ENCODE data around the gene PBX3.

PBX3 gene

DNA sequence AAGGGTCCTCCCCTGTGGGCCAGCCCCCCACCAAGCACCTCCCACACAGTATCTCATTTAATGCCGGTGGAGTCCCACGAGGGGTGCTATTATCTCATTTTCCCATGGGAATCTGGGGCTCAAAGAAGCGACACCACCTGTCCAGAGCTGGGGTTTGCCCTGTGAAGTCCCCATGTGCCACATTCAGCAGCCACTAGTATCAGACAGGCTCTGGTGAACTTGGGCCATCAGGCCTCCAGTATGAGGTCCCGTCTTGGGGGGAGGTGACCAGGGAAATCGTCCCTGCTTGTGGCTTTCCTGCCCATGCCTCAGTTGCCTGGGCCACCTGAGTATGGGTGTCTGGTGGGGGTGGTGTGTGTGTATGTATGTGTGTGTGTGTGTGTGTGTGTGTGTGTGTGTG lies 222.7 kb downstream of the PBX3 start:
- TF ChIP-seq, protein P1, sequence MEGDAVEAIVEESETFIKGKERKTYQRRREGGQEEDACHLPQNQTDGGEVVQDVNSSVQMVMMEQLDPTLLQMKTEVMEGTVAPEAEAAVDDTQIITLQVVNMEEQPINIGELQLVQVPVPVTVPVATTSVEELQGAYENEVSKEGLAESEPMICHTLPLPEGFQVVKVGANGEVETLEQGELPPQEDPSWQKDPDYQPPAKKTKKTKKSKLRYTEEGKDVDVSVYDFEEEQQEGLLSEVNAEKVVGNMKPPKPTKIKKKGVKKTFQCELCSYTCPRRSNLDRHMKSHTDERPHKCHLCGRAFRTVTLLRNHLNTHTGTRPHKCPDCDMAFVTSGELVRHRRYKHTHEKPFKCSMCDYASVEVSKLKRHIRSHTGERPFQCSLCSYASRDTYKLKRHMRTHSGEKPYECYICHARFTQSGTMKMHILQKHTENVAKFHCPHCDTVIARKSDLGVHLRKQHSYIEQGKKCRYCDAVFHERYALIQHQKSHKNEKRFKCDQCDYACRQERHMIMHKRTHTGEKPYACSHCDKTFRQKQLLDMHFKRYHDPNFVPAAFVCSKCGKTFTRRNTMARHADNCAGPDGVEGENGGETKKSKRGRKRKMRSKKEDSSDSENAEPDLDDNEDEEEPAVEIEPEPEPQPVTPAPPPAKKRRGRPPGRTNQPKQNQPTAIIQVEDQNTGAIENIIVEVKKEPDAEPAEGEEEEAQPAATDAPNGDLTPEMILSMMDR (IDR thresholded peaks at IDR 0.05; ENCODE audit: low read depth, low read length, poor library complexity, severe bottlenecking): no peak
- no peak for TF ChIP-seq EZH2phosphoT487 (IDR thresholded peaks at IDR 0.05; ENCODE audit: borderline replicate concordance, low read length)
- Histone ChIP-seq H3F3A (ENCODE audit: control insufficient read depth, insufficient read depth) (no peaks in the 10 kb centered on the region), H3K4me2 (ENCODE audit: low read length) (no peak overlapping the region), H3K4me1 (ENCODE audit: control insufficient read depth, low read length) (peaks cover 4% of the 10 kb centered on the region; the same call in 1 of the 2 replicates), H3K9me2 (replicated peaks; ENCODE audit: control insufficient read depth, low read length) (no peaks in the 10 kb centered on the region), H3K27ac (ENCODE audit: low read depth, low read length) (no peak overlapping the region), H3K36me3 (ENCODE audit: control insufficient read depth, low read length) (0 out of 2 replicates have a peak, but pooled peaks cover 4% of the 10 kb centered on the region), H4K20me1 (ENCODE audit: control insufficient read depth, insufficient read depth, low read depth, low read length) (no peaks in the 10 kb centered on the region), H3K27me3 (ENCODE audit: control insufficient read depth, low read length) (no peaks in the 10 kb centered on the region), H3K9me3 (ENCODE audit: control insufficient read depth, insufficient read depth, low read length) (no peaks in the 10 kb centered on the region), H3K79me2 (ENCODE audit: control insufficient read depth, low read length) (no peaks in the 10 kb centered on the region), H3K4me3 (ENCODE audit: low read length) (no peak overlapping the region)

GRCh38 chr9:125970340-125970739 lies 223.2 kb downstream of the PBX3 start:
- Histone ChIP-seq H4K20me1 (ENCODE audit: control insufficient read depth, insufficient read depth, low read depth, low read length) (no peaks in the 10 kb centered on the region), H3K9me2 (replicated peaks; ENCODE audit: control insufficient read depth, low read length) (no peaks in the 10 kb centered on the region), H3K4me2 (ENCODE audit: low read length) (no peak overlapping the region), H3K4me3 (ENCODE audit: low read length) (no peak overlapping the region), H3F3A (ENCODE audit: control insufficient read depth, insufficient read depth) (no peaks in the 10 kb centered on the region), H3K36me3 (ENCODE audit: control insufficient read depth, low read length) (0 out of 2 replicates have a peak, but pooled peaks cover 4% of the 10 kb centered on the region), H3K27me3 (ENCODE audit: control insufficient read depth, low read length) (no peaks in the 10 kb centered on the region), H3K4me1 (ENCODE audit: control insufficient read depth, low read length) (peaks cover 4% of the 10 kb centered on the region; the same call in 1 of the 2 replicates), H3K27ac (ENCODE audit: low read depth, low read length) (no peak overlapping the region), H3K79me2 (ENCODE audit: control insufficient read depth, low read length) (no peaks in the 10 kb centered on the region), H3K9me3 (ENCODE audit: control insufficient read depth, insufficient read depth, low read length) (no peaks in the 10 kb centered on the region)
- TF ChIP-seq, protein P1 (IDR thresholded peaks at IDR 0.05; ENCODE audit: low read depth, low read length, poor library complexity, severe bottlenecking): no peak
- no peak for TF ChIP-seq EZH2phosphoT487 (IDR thresholded peaks at IDR 0.05; ENCODE audit: borderline replicate concordance, low read length)

GRCh38 chr9:125971050-125971449 lies 223.9 kb downstream of the PBX3 start:
- peaks cover 4% of the 10 kb centered on the region; the same call in 1 of the 2 replicates for H3K4me1 ChIP-seq (ENCODE audit: control insufficient read depth, low read length)
- H3K4me2 ChIP-seq (ENCODE audit: low read length): no peak overlapping the region
- TF ChIP-seq, protein P1 (IDR thresholded peaks at IDR 0.05; ENCODE audit: low read depth, low read length, poor library complexity, severe bottlenecking): no peak
- no peak for TF ChIP-seq EZH2phosphoT487 (IDR thresholded peaks at IDR 0.05; ENCODE audit: borderline replicate concordance, low read length)
- no peak overlapping the region for H3K27ac ChIP-seq (ENCODE audit: low read depth, low read length)
- H3F3A ChIP-seq (ENCODE audit: control insufficient read depth, insufficient read depth): no peaks in the 10 kb centered on the region
- H3K27me3 ChIP-seq (ENCODE audit: control insufficient read depth, low read length): no peaks in the 10 kb centered on the region
- H3K9me3 ChIP-seq (ENCODE audit: control insufficient read depth, insufficient read depth, low read length): no peaks in the 10 kb centered on the region
- H3K4me3 ChIP-seq (ENCODE audit: low read length): no peak overlapping the region
- no peaks in the 10 kb centered on the region for H3K9me2 ChIP-seq (replicated peaks; ENCODE audit: control insufficient read depth, low read length)
- no peaks in the 10 kb centered on the region for H4K20me1 ChIP-seq (ENCODE audit: control insufficient read depth, insufficient read depth, low read depth, low read length)
- H3K79me2 ChIP-seq (ENCODE audit: control insufficient read depth, low read length): no peaks in the 10 kb centered on the region
- 0 out of 2 replicates have a peak, but pooled peaks cover 4% of the 10 kb centered on the region for H3K36me3 ChIP-seq (ENCODE audit: control insufficient read depth, low read length)
